Chondrocyte (in vitro differentiated cells): ENCODE measurements around the gene SLC22A23. TPM values are rescaled to one million over a fixed set of nuclear protein-coding genes. Genes with fewer than 3 reads are reported as not detected.

ENCODE experiments used
- DNase-seq: peaks from one replicate; pipeline ENCODE4 v3.0.0; 2021; ENCODE audit warnings: mixed read lengths, low spot score
- H3K27ac Mint-ChIP-seq: one replicate; pipeline ENCODE4 v1.8.0; 2021; ENCODE audit warnings: mild to moderate bottlenecking, moderate library complexity, mixed read lengths; ENCODE audit not compliant: unreplicated experiment
- H3K27me3 Mint-ChIP-seq: 2 replicates; pipeline ENCODE4 v1.8.0; 2021; ENCODE audit warnings: low read depth, mixed read lengths
- H3K36me3 Mint-ChIP-seq: 2 replicates; pipeline ENCODE4 v1.8.0; 2021; ENCODE audit warnings: low read depth, mixed read lengths
- H3K4me1 Mint-ChIP-seq: 2 replicates; pipeline ENCODE4 v1.8.0; 2021; ENCODE audit warnings: low read depth, mild to moderate bottlenecking, mixed read lengths
- H3K4me3 Mint-ChIP-seq: one replicate; pipeline ENCODE4 v1.8.0; 2021; ENCODE audit warnings: mild to moderate bottlenecking, moderate library complexity, mixed read lengths; ENCODE audit not compliant: unreplicated experiment
- H3K9me3 Mint-ChIP-seq: 2 replicates; pipeline ENCODE4 v1.8.0; 2021; ENCODE audit warnings: low read depth, mixed read lengths
- CTCF ChIP-seq: fragments of 200-600 bp; sonication (generic); IDR thresholded peaks from 2 replicates; pipeline ENCODE4 v1.5.0; 2021; ENCODE audit warnings: antibody characterized with exemption, mild to moderate bottlenecking, moderate library complexity
- total RNA-seq: library from RNA; stranded (reverse); gene quantifications from 3 replicates; pipeline ENCODE4 v1.2.1, GENCODE V29; 2021

SLC22A23 gene
- total RNA-seq, 1 donor from 2014 or later = 36.4 TPM

GRCh38 chr6:3322366-3322890 is 134.4 kb downstream of the SLC22A23 start:
- Mint-ChIP-seq H3K9me3 (no peaks in the 10 kb centered on the region), H3K27ac (no peak overlapping the region), H3K36me3 (peaks cover 14% of the 10 kb centered on the region), H3K4me3 (no peak overlapping the region), H3K4me1 (peaks cover 29% of the 10 kb centered on the region), H3K27me3 (no peaks in the 10 kb centered on the region)
- peak; percentile 64 for DNase-seq
- no peak for TF ChIP-seq CTCF

GRCh38 chr6:3321875-3322274 is 135.0 kb downstream of the SLC22A23 start:
- DNase-seq = peak; percentile 56
- H3K27me3 Mint-ChIP-seq = no peaks in the 10 kb centered on the region
- H3K4me3 Mint-ChIP-seq = no peak overlapping the region
- H3K9me3 Mint-ChIP-seq = no peaks in the 10 kb centered on the region
- peaks cover 15% of the 10 kb centered on the region for H3K36me3 Mint-ChIP-seq
- H3K4me1 Mint-ChIP-seq = peaks cover 29% of the 10 kb centered on the region
- TF ChIP-seq CTCF = no peak
- no peak overlapping the region for H3K27ac Mint-ChIP-seq

GRCh38 chr6:3321042-3321441 is 135.8 kb downstream of the SLC22A23 start:
- Mint-ChIP-seq H3K36me3 (peaks cover 16% of the 10 kb centered on the region), H3K9me3 (no peaks in the 10 kb centered on the region), H3K27ac (no peak overlapping the region), H3K4me3 (no peak overlapping the region), H3K27me3 (no peaks in the 10 kb centered on the region), H3K4me1 (peaks cover 25% of the 10 kb centered on the region)
- TF ChIP-seq CTCF = no peak
- peak; percentile 37 for DNase-seq

GRCh38 chr6:3320238-3320811 is 136.5 kb downstream of the SLC22A23 start:
- no peaks in the 10 kb centered on the region for H3K9me3 Mint-ChIP-seq
- DNase-seq = peak; percentile 48
- H3K4me3 Mint-ChIP-seq = no peak overlapping the region
- TF ChIP-seq CTCF = no peak
- H3K36me3 Mint-ChIP-seq = peaks cover 16% of the 10 kb centered on the region
- H3K27me3 Mint-ChIP-seq = no peaks in the 10 kb centered on the region
- no peak overlapping the region for H3K27ac Mint-ChIP-seq
- H3K4me1 Mint-ChIP-seq = peaks cover 18% of the 10 kb centered on the region

- Mint-ChIP-seq H3K4me3 (no peak overlapping the region), H3K36me3 (peaks cover 16% of the 10 kb centered on the region), H3K4me1 (peaks cover 12% of the 10 kb centered on the region), H3K27ac (no peak overlapping the region), H3K27me3 (no peaks in the 10 kb centered on the region), H3K9me3 (no peaks in the 10 kb centered on the region)
- TF ChIP-seq CTCF = no peak
- DNase-seq = peak; percentile 54
These were observed 137.1 kb downstream of the SLC22A23 start for GRCh38 chr6:3319610-3320200.
